ENCODE results near the gene PNPLA3. TPM values are rescaled to one million over a fixed set of nuclear protein-coding genes. Genes with fewer than 3 reads are reported as not detected.

PNPLA3 gene
- polyA plus RNA-seq, 1 donor (not counting 4 experiments of a cell fraction or from before 2014, with no cell fraction given): 12.0 TPM

DNA sequence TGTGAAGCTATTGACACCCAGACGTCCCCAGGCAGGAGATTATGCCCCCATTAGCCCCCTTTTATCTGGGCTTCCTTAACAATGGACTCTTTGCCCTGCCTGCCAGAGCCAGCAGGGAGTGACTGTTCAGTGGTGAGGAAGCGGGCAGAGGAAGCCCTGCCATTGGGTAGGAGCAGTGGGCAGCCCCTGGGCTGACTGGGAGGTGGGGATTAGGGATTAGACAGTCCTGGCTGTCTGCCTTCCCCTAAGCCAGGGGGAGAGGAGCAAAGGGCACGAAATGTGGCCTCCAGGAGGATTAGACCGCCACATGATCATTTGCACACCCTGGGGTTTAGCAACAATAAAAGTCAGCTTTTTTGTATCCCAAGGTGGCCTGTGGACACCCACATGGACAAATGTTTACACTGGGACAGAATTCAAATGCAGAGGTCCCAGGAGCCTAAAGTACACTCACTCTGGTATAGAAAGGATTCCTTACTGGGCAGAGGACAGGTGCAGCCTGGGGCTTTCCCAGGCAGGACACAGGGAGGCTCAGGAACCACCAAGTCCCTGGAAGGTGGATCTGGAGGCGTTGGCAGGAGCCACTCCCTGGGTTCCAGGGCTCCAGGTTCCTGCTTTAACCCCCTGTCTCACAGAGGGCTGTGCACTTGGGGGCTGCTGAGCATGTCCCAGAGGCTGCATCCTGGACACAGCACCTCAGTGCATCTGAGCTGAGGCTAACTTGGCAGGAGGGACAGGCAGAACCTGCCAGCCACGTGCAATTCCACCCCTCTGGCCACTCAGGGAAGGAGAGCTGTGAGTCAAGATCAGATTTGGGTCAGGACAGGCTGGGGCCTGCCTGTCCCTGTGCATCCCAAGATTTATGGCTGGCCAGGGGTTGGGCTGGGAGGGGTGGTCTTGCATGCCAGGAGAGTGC, 2.1 kb downstream of the PNPLA3 start:
- FAIRE-seq: peak; percentile 89
- Histone ChIP-seq H3K4me3 (ENCODE audit: control insufficient read depth in 2 of 3, extremely low read depth in 1 of 3, insufficient read depth in 2 of 3, low read depth in 1 of 3, low read length in 3 of 3) (peak overlapping the region; percentile 56 to 89 (median 76)), H3K9me3 (ENCODE audit: control insufficient read depth, low read depth, low read length) (no peaks in the 10 kb centered on the region), H3K27ac (ENCODE audit: control insufficient read depth, insufficient read depth, low read length) (peak overlapping the region; percentile 68), H3K9ac (ENCODE audit: control insufficient read depth, extremely low read depth, insufficient read depth, low read length) (peak overlapping the region; percentile 79), H3K4me2 (ENCODE audit: control insufficient read depth, extremely low read depth, insufficient read depth, low read depth, low read length) (peak overlapping the region; percentile 92), H4K20me1 (ENCODE audit: control insufficient read depth, extremely low read depth, insufficient read depth, low read length) (no peaks in the 10 kb centered on the region), H3K79me2 (ENCODE audit: control insufficient read depth, insufficient read depth, low read length) (peaks cover 12% of the 10 kb centered on the region), H3K36me3 (ENCODE audit: control insufficient read depth in 2 of 2, extremely low read depth in 1 of 2, insufficient read depth in 2 of 2, low read length in 2 of 2) (peaks cover 18% of the 10 kb centered on the region in 2 experiments), H3K9me1 (ENCODE audit: control insufficient read depth, extremely low read depth, insufficient read depth, low read length) (peaks cover 6% of the 10 kb centered on the region), H3K27me3 (ENCODE audit: control insufficient read depth, extremely low read depth, insufficient read depth, low read length) (no peaks in the 10 kb centered on the region), H2AFZ (ENCODE audit: control insufficient read depth, low read length) (peak overlapping the region; percentile 39), H3K4me1 (ENCODE audit: control insufficient read depth, extremely low read depth, insufficient read depth, low read length) (peaks cover 27% of the 10 kb centered on the region)
- no peak for TF ChIP-seq EZH2 (IDR thresholded peaks at IDR 0.05; ENCODE audit: low read length)
- TF ChIP-seq, protein P1, sequence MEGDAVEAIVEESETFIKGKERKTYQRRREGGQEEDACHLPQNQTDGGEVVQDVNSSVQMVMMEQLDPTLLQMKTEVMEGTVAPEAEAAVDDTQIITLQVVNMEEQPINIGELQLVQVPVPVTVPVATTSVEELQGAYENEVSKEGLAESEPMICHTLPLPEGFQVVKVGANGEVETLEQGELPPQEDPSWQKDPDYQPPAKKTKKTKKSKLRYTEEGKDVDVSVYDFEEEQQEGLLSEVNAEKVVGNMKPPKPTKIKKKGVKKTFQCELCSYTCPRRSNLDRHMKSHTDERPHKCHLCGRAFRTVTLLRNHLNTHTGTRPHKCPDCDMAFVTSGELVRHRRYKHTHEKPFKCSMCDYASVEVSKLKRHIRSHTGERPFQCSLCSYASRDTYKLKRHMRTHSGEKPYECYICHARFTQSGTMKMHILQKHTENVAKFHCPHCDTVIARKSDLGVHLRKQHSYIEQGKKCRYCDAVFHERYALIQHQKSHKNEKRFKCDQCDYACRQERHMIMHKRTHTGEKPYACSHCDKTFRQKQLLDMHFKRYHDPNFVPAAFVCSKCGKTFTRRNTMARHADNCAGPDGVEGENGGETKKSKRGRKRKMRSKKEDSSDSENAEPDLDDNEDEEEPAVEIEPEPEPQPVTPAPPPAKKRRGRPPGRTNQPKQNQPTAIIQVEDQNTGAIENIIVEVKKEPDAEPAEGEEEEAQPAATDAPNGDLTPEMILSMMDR (optimal IDR thresholded peaks at IDR 0.05 in 1 of 3, IDR thresholded peaks at IDR 0.05 in 1 of 3, conservative IDR thresholded peaks at IDR 0.05 in 1 of 3; ENCODE audit: extremely low read depth in 1 of 3, insufficient read depth in 2 of 3, low read length in 3 of 3): no peak
- DNase-seq (ENCODE audit: low read depth, low spot score): no peak
- dilution Hi-C loops (cut with MboI; ENCODE audit: extremely low pct_ligation_motif_present, low sequenced_read_pairs): no loop called here

DNA sequence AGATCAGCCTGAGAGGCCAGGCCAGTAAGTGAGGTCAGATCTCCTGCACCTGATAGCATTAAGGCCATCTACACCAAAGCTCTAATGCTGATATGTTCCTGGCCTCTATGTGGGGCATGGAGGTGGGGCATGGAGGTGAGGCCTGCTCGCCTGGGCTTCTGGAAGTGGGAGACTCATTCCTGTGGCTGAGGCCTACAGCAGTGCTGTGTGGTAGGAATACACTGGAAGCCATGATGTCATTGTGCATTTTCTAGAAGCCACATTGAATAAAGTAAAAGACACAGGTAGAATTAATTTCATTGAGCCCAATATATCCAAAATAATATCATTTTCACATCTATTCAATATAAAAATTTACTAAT, 2.7 kb downstream of the PNPLA3 start:
- Histone ChIP-seq H3K36me3 (ENCODE audit: control insufficient read depth in 2 of 2, extremely low read depth in 1 of 2, insufficient read depth in 2 of 2, low read length in 2 of 2) (peaks cover 18% of the 10 kb centered on the region in 2 experiments), H3K79me2 (ENCODE audit: control insufficient read depth, insufficient read depth, low read length) (peaks cover 12% of the 10 kb centered on the region), H3K27me3 (ENCODE audit: control insufficient read depth, extremely low read depth, insufficient read depth, low read length) (no peaks in the 10 kb centered on the region), H3K9me3 (ENCODE audit: control insufficient read depth, low read depth, low read length) (no peaks in the 10 kb centered on the region), H3K4me1 (ENCODE audit: control insufficient read depth, extremely low read depth, insufficient read depth, low read length) (peaks cover 27% of the 10 kb centered on the region), H2AFZ (ENCODE audit: control insufficient read depth, low read length) (no peak overlapping the region), H3K9me1 (ENCODE audit: control insufficient read depth, extremely low read depth, insufficient read depth, low read length) (peaks cover 6% of the 10 kb centered on the region), H3K27ac (ENCODE audit: control insufficient read depth, insufficient read depth, low read length) (peak overlapping the region; percentile 1), H4K20me1 (ENCODE audit: control insufficient read depth, extremely low read depth, insufficient read depth, low read length) (no peaks in the 10 kb centered on the region), H3K4me2 (ENCODE audit: control insufficient read depth, extremely low read depth, insufficient read depth, low read depth, low read length) (peak overlapping the region; percentile 92), H3K4me3 (ENCODE audit: control insufficient read depth in 2 of 3, extremely low read depth in 1 of 3, insufficient read depth in 2 of 3, low read depth in 1 of 3, low read length in 3 of 3) (no peak overlapping the region), H3K9ac (ENCODE audit: control insufficient read depth, extremely low read depth, insufficient read depth, low read length) (peak overlapping the region; percentile 7)
- dilution Hi-C loops (cut with MboI; ENCODE audit: extremely low pct_ligation_motif_present, low sequenced_read_pairs): no loop called here
- FAIRE-seq (no peak), DNase-seq (ENCODE audit: low read depth, low spot score) (no peak)
- TF ChIP-seq, protein P1 (optimal IDR thresholded peaks at IDR 0.05 in 1 of 3, IDR thresholded peaks at IDR 0.05 in 1 of 3, conservative IDR thresholded peaks at IDR 0.05 in 1 of 3; ENCODE audit: extremely low read depth in 1 of 3, insufficient read depth in 2 of 3, low read length in 3 of 3): no peak
- TF ChIP-seq EZH2 (IDR thresholded peaks at IDR 0.05; ENCODE audit: low read length): no peak

All from keratinocyte (primary cell).